Measurements from ENCODE around the gene DMC1. TPM values are rescaled to one million over a fixed set of nuclear protein-coding genes. Genes with fewer than 3 reads are reported as not detected.

The DMC1 gene
- total RNA-seq, 1 experiment from 2014 or later: 3.2 TPM

GRCh38 chr22:38540701-38541100, 29.3 kb downstream of the DMC1 start:
- in situ Hi-C loops (cut with HindIII; ENCODE audit: low pct_unique_long_range_greater_than_20kb, low sequenced_read_pairs): no loop called here
- intact Hi-C loops (cut with micrococcal nuclease; ENCODE audit: unreplicated experiment): no loop called here
- Histone ChIP-seq H3K27me3 (ENCODE audit: control insufficient read depth, insufficient read depth, low read length) (no peaks in the 10 kb centered on the region), H3K4me3 (ENCODE audit: low read depth in 2 of 2, low read length in 2 of 2) (no peak overlapping the region), H3K27ac (ENCODE audit: low read length) (no peak overlapping the region), H3K9me3 (ENCODE audit: control insufficient read depth, insufficient read depth, low read depth, low read length) (no peaks in the 10 kb centered on the region), H3K36me3 (ENCODE audit: control insufficient read depth, insufficient read depth, low read length) (no peaks in the 10 kb centered on the region), H3K4me1 (ENCODE audit: control insufficient read depth, insufficient read depth, low read length) (no peaks in the 10 kb centered on the region)
- DNase-seq (ENCODE audit: low read depth, low spot score): no peak
- POLR2A ChIA-PET: no interaction called here
- ATAC-seq: no peak
- no peak for TF ChIP-seq REST (IDR thresholded peaks at IDR 0.05; ENCODE audit: insufficient read depth in 1 of 2, low read depth in 2 of 2, low read length in 1 of 2)
- TF ChIP-seq, protein P1, sequence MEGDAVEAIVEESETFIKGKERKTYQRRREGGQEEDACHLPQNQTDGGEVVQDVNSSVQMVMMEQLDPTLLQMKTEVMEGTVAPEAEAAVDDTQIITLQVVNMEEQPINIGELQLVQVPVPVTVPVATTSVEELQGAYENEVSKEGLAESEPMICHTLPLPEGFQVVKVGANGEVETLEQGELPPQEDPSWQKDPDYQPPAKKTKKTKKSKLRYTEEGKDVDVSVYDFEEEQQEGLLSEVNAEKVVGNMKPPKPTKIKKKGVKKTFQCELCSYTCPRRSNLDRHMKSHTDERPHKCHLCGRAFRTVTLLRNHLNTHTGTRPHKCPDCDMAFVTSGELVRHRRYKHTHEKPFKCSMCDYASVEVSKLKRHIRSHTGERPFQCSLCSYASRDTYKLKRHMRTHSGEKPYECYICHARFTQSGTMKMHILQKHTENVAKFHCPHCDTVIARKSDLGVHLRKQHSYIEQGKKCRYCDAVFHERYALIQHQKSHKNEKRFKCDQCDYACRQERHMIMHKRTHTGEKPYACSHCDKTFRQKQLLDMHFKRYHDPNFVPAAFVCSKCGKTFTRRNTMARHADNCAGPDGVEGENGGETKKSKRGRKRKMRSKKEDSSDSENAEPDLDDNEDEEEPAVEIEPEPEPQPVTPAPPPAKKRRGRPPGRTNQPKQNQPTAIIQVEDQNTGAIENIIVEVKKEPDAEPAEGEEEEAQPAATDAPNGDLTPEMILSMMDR (IDR thresholded peaks at IDR 0.05): no peak
- no peak for TF ChIP-seq SIN3A (IDR thresholded peaks at IDR 0.05; ENCODE audit: borderline replicate concordance, insufficient read depth, low read depth, low read length)
- TF ChIP-seq TCF7L2 (IDR thresholded peaks at IDR 0.05; ENCODE audit: low read depth, low read length): no peak
- TF ChIP-seq POLR2AphosphoS5 (IDR thresholded peaks at IDR 0.05; ENCODE audit: low read depth, low read length): no peak
- BruUV-seq (replicated peaks): no TSS peak
- CTCF ChIA-PET: no interaction called here

GRCh38 chr22:38531251-38531938, 38.6 kb downstream of the DMC1 start:
- Histone ChIP-seq H3K36me3 (ENCODE audit: control insufficient read depth, insufficient read depth, low read length) (no peaks in the 10 kb centered on the region), H3K4me1 (ENCODE audit: control insufficient read depth, insufficient read depth, low read length) (no peaks in the 10 kb centered on the region), H3K27me3 (ENCODE audit: control insufficient read depth, insufficient read depth, low read length) (no peaks in the 10 kb centered on the region), H3K4me3 (ENCODE audit: low read depth in 2 of 2, low read length in 2 of 2) (no peak overlapping the region), H3K27ac (ENCODE audit: low read length) (no peak overlapping the region), H3K9me3 (ENCODE audit: control insufficient read depth, insufficient read depth, low read depth, low read length) (no peaks in the 10 kb centered on the region)
- in situ Hi-C loops (cut with HindIII; ENCODE audit: low pct_unique_long_range_greater_than_20kb, low sequenced_read_pairs) (no loop called here), intact Hi-C loops (cut with micrococcal nuclease; ENCODE audit: unreplicated experiment) (no loop called here)
- no TSS peak for BruUV-seq (replicated peaks)
- TF ChIP-seq, protein P1 (IDR thresholded peaks at IDR 0.05): no peak
- TF ChIP-seq TCF7L2 (IDR thresholded peaks at IDR 0.05; ENCODE audit: low read depth, low read length): no peak
- TF ChIP-seq POLR2AphosphoS5 (IDR thresholded peaks at IDR 0.05; ENCODE audit: low read depth, low read length): no peak
- no peak for TF ChIP-seq SIN3A (IDR thresholded peaks at IDR 0.05; ENCODE audit: borderline replicate concordance, insufficient read depth, low read depth, low read length)
- TF ChIP-seq REST (IDR thresholded peaks at IDR 0.05; ENCODE audit: insufficient read depth in 1 of 2, low read depth in 2 of 2, low read length in 1 of 2): no peak
- DNase-seq (ENCODE audit: low read depth, low spot score) (no peak), ATAC-seq (no peak)
- ChIA-PET CTCF (no interaction called here), POLR2A (no interaction called here)
